Coronary artery (tissue), 2 donors: Measurements from ENCODE around the gene CLTRN.

Source experiments
- DNase-seq: peaks from one replicate; pipeline ENCODE4 v3.0.0-alpha.2; 2017; ENCODE audit warnings: low spot score
- H3K27ac ChIP-seq, 2 donors: fragments of 200-600 bp; sonication (generic); one replicate each; pipeline ENCODE4 v1.5.1; 2016 to 2019
- H3K4me3 ChIP-seq: fragments of 200-600 bp; sonication (generic); 2 replicates; pipeline ENCODE4 v1.5.1; 2016; ENCODE audit warnings: mild to moderate bottlenecking, moderate library complexity
- CTCF ChIP-seq: fragments of 200-600 bp; sonication (generic); IDR thresholded peaks from one replicate; pipeline ENCODE4 v1.5.1; 2019; ENCODE audit warnings: antibody characterized with exemption

CLTRN gene

GRCh38 chrX:15683193-15683592 is 18.6 kb upstream of the CLTRN start:
- no peak for TF ChIP-seq CTCF
- H3K27ac ChIP-seq, result no peak overlapping the region
- H3K4me3 ChIP-seq, result no peak overlapping the region
- DNase-seq, result no peak

- TF ChIP-seq CTCF, result no peak
- no peak overlapping the region for H3K27ac ChIP-seq
- no peak overlapping the region for H3K4me3 ChIP-seq
- DNase-seq, result no peak
Observed at GRCh38 chrX:15681433-15681832, 16.8 kb upstream of the CLTRN start.

- Histone ChIP-seq H3K4me3 (no peak overlapping the region), H3K27ac (no peak overlapping the region)
- DNase-seq, result no peak
- TF ChIP-seq CTCF, result no peak
Observed at GRCh38 chrX:15680401-15680800, 15.8 kb upstream of the CLTRN start.

GRCh38 chrX:15679246-15679645 is 14.6 kb upstream of the CLTRN start:
- no peak for TF ChIP-seq CTCF
- no peak for DNase-seq
- Histone ChIP-seq H3K27ac (no peak overlapping the region), H3K4me3 (no peak overlapping the region)

GRCh38 chrX:15678339-15678738 is 13.7 kb upstream of the CLTRN start:
- no peak for TF ChIP-seq CTCF

GRCh38 chrX:15676886-15677285 is 12.3 kb upstream of the CLTRN start:
- TF ChIP-seq CTCF, result no peak
- DNase-seq, result no peak
- peak overlapping the region; percentile 96 for H3K4me3 ChIP-seq
- no peak overlapping the region for H3K27ac ChIP-seq

More at GRCh38 chrX:15678339-15678738, 13.7 kb upstream of the CLTRN start:
- no peak for DNase-seq
- H3K4me3 ChIP-seq, result no peak overlapping the region
- no peak overlapping the region for H3K27ac ChIP-seq

- H3K4me3 ChIP-seq, result peak overlapping the region; percentile 96
- peak overlapping the region; percentile 94 to 100 for H3K27ac ChIP-seq
- TF ChIP-seq CTCF, result no peak
- DNase-seq, result no peak
Observed at GRCh38 chrX:15675490-15675921, 10.9 kb upstream of the CLTRN start.
